CD4-positive, alpha-beta T cell (primary cell): ENCODE measurements around the gene PRMT7. TPM values are rescaled to one million over a fixed set of nuclear protein-coding genes. Genes with fewer than 3 reads are reported as not detected.

Source experiments
- ATAC-seq: fragments of 200-7000 bp; cut with Tn5 transposase; one replicate; pipeline ENCODE4 v1.10.0; 2022; ENCODE audit warnings: mild to moderate bottlenecking; ENCODE audit not compliant: poor library complexity
- CTCF ChIA-PET: fragments of 350-600 bp; sonication (Branson Sonifier 250); formaldehyde crosslinking; loops from one replicate; lab custom pipeline; 2021; ENCODE audit warnings: antibody characterized with exemption, inconsistent platforms; lab: Charles Lee
- POLR2A ChIA-PET: fragments of 350-600 bp; sonication (Branson Sonifier 250); formaldehyde crosslinking; loops from one replicate; lab custom pipeline; 2021; ENCODE audit warnings: antibody characterized with exemption, inconsistent platforms; lab: Charles Lee
- DNase-seq, 14 experiments: peaks; one replicate each; pipeline ENCODE4 v3.0.0-alpha.2; 2013 to 2020; ENCODE audit warnings: mixed read lengths in 2 of 14
- H3K27ac ChIP-seq, 2 donors: one replicate each; pipeline versions ENCODE4 v1.5.1 to v1.7.0; 2013; ENCODE audit warnings: low read length in 2 of 2, low read depth in 1 of 2, mild to moderate bottlenecking in 1 of 2
- H3K27me3 ChIP-seq, 2 experiments: 1 replicate in 1 of 2; 2 replicates in 1 of 2; pipeline versions ENCODE4 v1.6.1 to v1.7.0; 2013; ENCODE audit warnings: low read length in 2 of 2, control low read depth in 1 of 2, mild to moderate bottlenecking in 1 of 2, moderate library complexity in 1 of 2; ENCODE audit not compliant: insufficient read depth in 2 of 2, control insufficient read depth in 1 of 2
- H3K36me3 ChIP-seq: one replicate; pipeline ENCODE4 v1.6.1; 2013; ENCODE audit warnings: low read length, control low read depth; ENCODE audit not compliant: insufficient read depth
- H3K4me1 ChIP-seq: one replicate; pipeline ENCODE4 v1.6.1; 2013; ENCODE audit warnings: low read length, control low read depth; ENCODE audit not compliant: insufficient read depth
- H3K4me3 ChIP-seq: one replicate; pipeline ENCODE4 v1.5.1; 2013; ENCODE audit warnings: mild to moderate bottlenecking, low read length, moderate library complexity
- H3K9me3 ChIP-seq, 2 experiments: 1 replicate in 1 of 2; 2 replicates in 1 of 2; pipeline versions ENCODE4 v1.6.1 to v1.7.0; 2013; ENCODE audit warnings: low read length in 2 of 2, mild to moderate bottlenecking in 2 of 2, control low read depth in 1 of 2, moderate library complexity in 1 of 2; ENCODE audit not compliant: control insufficient read depth in 1 of 2, insufficient read depth in 1 of 2
- H3K27ac Mint-ChIP-seq: one replicate; pipeline ENCODE4 v1.8.0; 2020; ENCODE audit warnings: mixed read lengths
- H3K27me3 Mint-ChIP-seq: one replicate; pipeline ENCODE4 v1.8.0; 2021; ENCODE audit warnings: mixed read lengths
- H3K36me3 Mint-ChIP-seq: one replicate; pipeline ENCODE4 v1.8.0; 2021; ENCODE audit warnings: low read depth, mixed read lengths
- H3K4me1 Mint-ChIP-seq: one replicate; pipeline ENCODE4 v1.8.0; 2021; ENCODE audit warnings: low read depth, mixed read lengths
- H3K4me3 Mint-ChIP-seq: one replicate; pipeline ENCODE4 v1.8.0; 2020; ENCODE audit warnings: mild to moderate bottlenecking, mixed read lengths
- H3K9me3 Mint-ChIP-seq: one replicate; pipeline ENCODE4 v1.8.0; 2020; ENCODE audit warnings: mixed read lengths
- CTCF ChIP-seq: fragments of 200-600 bp; IDR thresholded peaks from one replicate; pipeline ENCODE4 v1.8.0; 2022; ENCODE audit warnings: antibody characterized with exemption, mild to moderate bottlenecking
- intact Hi-C, 2 experiments: fragments of 100-400 bp; cut with DNase I in 1 of 2; cut with micrococcal nuclease in 1 of 2; formaldehyde crosslinking; loops; one replicate each; pipeline versions ENCODE4 v1.15.1 to v1.9.0; 2023 to 2025; cut with DNase I, micrococcal nuclease
- total RNA-seq, 174 experiments: library from RNA in 2 of 174; stranded (reverse) in 2 of 174; gene quantifications; one replicate each; pipeline ENCODE4 v1.2.3 and lab custom pipeline; 2021 to 2026

PRMT7 gene
- total RNA-seq, 2 experiments from 2014 or later, result 46.3 to 51.0 TPM

- ChIA-PET CTCF (no interaction called here), POLR2A (interaction anchor here (1.0 kb wide), 1 partner anchor 14 kb away, joined by 5 read pairs; no protein-coding TSS in a partner anchor)
- Mint-ChIP-seq H3K27ac (peak overlapping the region; percentile 33), H3K4me3 (peak overlapping the region; percentile 30), H3K4me1 (peaks cover 28% of the 10 kb centered on the region), H3K27me3 (no peaks in the 10 kb centered on the region), H3K36me3 (peaks cover 60% of the 10 kb centered on the region), H3K9me3 (no peaks in the 10 kb centered on the region)
- Histone ChIP-seq H3K4me1 (peaks cover 42% of the 10 kb centered on the region), H3K9me3 (no peaks in the 10 kb centered on the region), H3K4me3 (peak overlapping the region; percentile 47), H3K27ac (no peak overlapping the region), H3K27me3 (no peaks in the 10 kb centered on the region), H3K36me3 (peaks cover 36% of the 10 kb centered on the region)
- ATAC-seq (no peak), DNase-seq (no peak)
- intact Hi-C loops, result no loop called here
- TF ChIP-seq CTCF, result no peak
Measured at GRCh38 chr16:68356919-68357286, 46.1 kb downstream of the PRMT7 start.

GRCh38 chr16:68357521-68357922 lies 46.7 kb downstream of the PRMT7 start:
- DNase-seq (no peak), ATAC-seq (no peak)
- intact Hi-C loops, result no loop called here
- H3K27ac Mint-ChIP-seq, result no peak overlapping the region
- peaks cover 28% of the 10 kb centered on the region for H3K4me1 Mint-ChIP-seq
- POLR2A ChIA-PET, result no interaction called here
- Histone ChIP-seq H3K36me3 (peaks cover 36% of the 10 kb centered on the region), H3K4me3 (no peak overlapping the region), H3K27ac (no peak overlapping the region), H3K27me3 (no peaks in the 10 kb centered on the region), H3K9me3 (no peaks in the 10 kb centered on the region), H3K4me1 (peaks cover 42% of the 10 kb centered on the region)
- no peaks in the 10 kb centered on the region for H3K9me3 Mint-ChIP-seq
- H3K27me3 Mint-ChIP-seq, result no peaks in the 10 kb centered on the region
- CTCF ChIA-PET, result no interaction called here
- peaks cover 56% of the 10 kb centered on the region for H3K36me3 Mint-ChIP-seq
- H3K4me3 Mint-ChIP-seq, result no peak overlapping the region
- TF ChIP-seq CTCF, result no peak

- H3K4me3 Mint-ChIP-seq, result no peak overlapping the region
- peaks cover 52% of the 10 kb centered on the region for H3K36me3 Mint-ChIP-seq
- H3K27me3 Mint-ChIP-seq, result no peaks in the 10 kb centered on the region
Measured at GRCh38 chr16:68357923-68358322, 47.1 kb downstream of the PRMT7 start.

More at GRCh38 chr16:68357923-68358322, 47.1 kb downstream of the PRMT7 start:
- Mint-ChIP-seq H3K27ac (no peak overlapping the region), H3K4me1 (peaks cover 28% of the 10 kb centered on the region), H3K9me3 (no peaks in the 10 kb centered on the region)
- DNase-seq (no peak), ATAC-seq (no peak)
- Histone ChIP-seq H3K9me3 (no peaks in the 10 kb centered on the region), H3K4me1 (peaks cover 42% of the 10 kb centered on the region), H3K27ac (no peak overlapping the region), H3K27me3 (no peaks in the 10 kb centered on the region), H3K4me3 (no peak overlapping the region), H3K36me3 (peaks cover 32% of the 10 kb centered on the region)
- TF ChIP-seq CTCF, result no peak
- intact Hi-C loops, result no loop called here
- ChIA-PET CTCF (no interaction called here), POLR2A (no interaction called here)
